GM23338 (cell line): ENCODE data around the gene GNAI1.

ENCODE experiments used
- CREB1 ChIP-seq: fragments of 250-450 bp; sonication (Bioruptor Pico); IDR thresholded peaks from 2 replicates; pipeline ENCODE4 v1.5.0; 2020; ENCODE audit warnings: low read depth, mild to moderate bottlenecking, moderate library complexity
- CTCF ChIP-seq, 2 experiments: fragments of 200-600 bp in 1 of 2; sonication (generic) in 1 of 2; conservative IDR thresholded peaks; 2 replicates each; pipeline versions ENCODE4 v1.5.1 to v1.6.1; 2016 to 2017; ENCODE audit warnings: antibody characterized with exemption in 2 of 2, low read depth in 2 of 2, mild to moderate bottlenecking in 2 of 2, moderate library complexity in 1 of 2
- EZH2 ChIP-seq: fragments of 200-600 bp; sonication (generic); IDR thresholded peaks from one replicate; pipeline ENCODE4 v1.8.0; 2017; ENCODE audit warnings: antibody characterized with exemption, mild to moderate bottlenecking, low read depth; ENCODE audit not compliant: unreplicated experiment
- EZH2phosphoT487 ChIP-seq: fragments of 200-600 bp; sonication (generic); IDR thresholded peaks from one replicate; pipeline ENCODE4 v1.8.1; 2018; ENCODE audit warnings: antibody characterized with exemption; ENCODE audit not compliant: unreplicated experiment
- JUNB ChIP-seq: IDR thresholded peaks from one replicate; pipeline ENCODE4 v1.6.1; 2016; ENCODE audit warnings: antibody characterized with exemption; ENCODE audit not compliant: unreplicated experiment
- NANOG ChIP-seq: IDR thresholded peaks from 2 replicates; pipeline ENCODE4 v1.6.1; 2016; ENCODE audit warnings: antibody characterized with exemption, borderline replicate concordance
- POLR2AphosphoS5 ChIP-seq: IDR thresholded peaks from 2 replicates; pipeline ENCODE4 v1.6.1; 2016; ENCODE audit warnings: antibody characterized with exemption, low read depth
- REST ChIP-seq: IDR thresholded peaks from one replicate; pipeline ENCODE4 v1.6.1; 2018; ENCODE audit warnings: antibody characterized with exemption; ENCODE audit not compliant: unreplicated experiment
- STAT1 ChIP-seq: IDR thresholded peaks from one replicate; pipeline ENCODE4 v1.6.1; 2016; ENCODE audit warnings: antibody characterized with exemption; ENCODE audit not compliant: unreplicated experiment
- ZNF114 ChIP-seq: fragments of 250-450 bp; sonication (Bioruptor Pico); IDR thresholded peaks from 2 replicates; pipeline ENCODE4 v1.5.0; 2020; ENCODE audit warnings: mild to moderate bottlenecking, moderate library complexity
- ZNF331 ChIP-seq: fragments of 250-450 bp; sonication (Bioruptor Pico); IDR thresholded peaks from 2 replicates; pipeline ENCODE4 v1.5.0; 2020; ENCODE audit warnings: low read depth, mild to moderate bottlenecking, moderate library complexity
- ZNF462 ChIP-seq: fragments of 250-450 bp; sonication (Bioruptor Pico); IDR thresholded peaks from 2 replicates; pipeline ENCODE4 v1.5.0; 2020; ENCODE audit warnings: mild to moderate bottlenecking, moderate library complexity

GRCh38 chr7:80225361-80225760, 90.7 kb downstream of the GNAI1 start:
- TF ChIP-seq CTCF (conservative IDR thresholded peaks at IDR 0.05; ENCODE audit: low read depth in 2 of 2) (no peak), POLR2AphosphoS5 (no peak), EZH2 (no peak), REST (no peak), JUNB (no peak), ZNF331 (no peak), CREB1 (CRISPR knock-in tag) (no peak), EZH2phosphoT487 (no peak), NANOG (no peak), ZNF462 (no peak), STAT1 (no peak), ZNF114 (CRISPR knock-in tag) (no peak)
